ENCODE measurements around the gene ZIM2.
A peak's percentile ranks its signal among the peaks of the same experiment; 100 is the strongest.

Gene ZIM2

GRCh38 chr19:56810260-56810659 is 30.3 kb downstream of the ZIM2 start:
- no peak overlapping the region for H3K4me3 ChIP-seq (ENCODE audit: low read length)
- TF ChIP-seq, protein P1, sequence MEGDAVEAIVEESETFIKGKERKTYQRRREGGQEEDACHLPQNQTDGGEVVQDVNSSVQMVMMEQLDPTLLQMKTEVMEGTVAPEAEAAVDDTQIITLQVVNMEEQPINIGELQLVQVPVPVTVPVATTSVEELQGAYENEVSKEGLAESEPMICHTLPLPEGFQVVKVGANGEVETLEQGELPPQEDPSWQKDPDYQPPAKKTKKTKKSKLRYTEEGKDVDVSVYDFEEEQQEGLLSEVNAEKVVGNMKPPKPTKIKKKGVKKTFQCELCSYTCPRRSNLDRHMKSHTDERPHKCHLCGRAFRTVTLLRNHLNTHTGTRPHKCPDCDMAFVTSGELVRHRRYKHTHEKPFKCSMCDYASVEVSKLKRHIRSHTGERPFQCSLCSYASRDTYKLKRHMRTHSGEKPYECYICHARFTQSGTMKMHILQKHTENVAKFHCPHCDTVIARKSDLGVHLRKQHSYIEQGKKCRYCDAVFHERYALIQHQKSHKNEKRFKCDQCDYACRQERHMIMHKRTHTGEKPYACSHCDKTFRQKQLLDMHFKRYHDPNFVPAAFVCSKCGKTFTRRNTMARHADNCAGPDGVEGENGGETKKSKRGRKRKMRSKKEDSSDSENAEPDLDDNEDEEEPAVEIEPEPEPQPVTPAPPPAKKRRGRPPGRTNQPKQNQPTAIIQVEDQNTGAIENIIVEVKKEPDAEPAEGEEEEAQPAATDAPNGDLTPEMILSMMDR (conservative IDR thresholded peaks at IDR 0.05; ENCODE audit: low read depth, low read length): no peak
- DNase-seq (ENCODE audit: low read depth): no peak

GRCh38 chr19:56808717-56809392 is 31.7 kb downstream of the ZIM2 start:
- H3K4me3 ChIP-seq (ENCODE audit: low read length): no peak overlapping the region
- TF ChIP-seq, protein P1 (conservative IDR thresholded peaks at IDR 0.05; ENCODE audit: low read depth, low read length): no peak
- no peak for DNase-seq (ENCODE audit: low read depth)

- H3K4me3 ChIP-seq (ENCODE audit: low read length): no peak overlapping the region
- TF ChIP-seq, protein P1 (conservative IDR thresholded peaks at IDR 0.05; ENCODE audit: low read depth, low read length): no peak
- DNase-seq (ENCODE audit: low read depth): no peak
These were observed 33.9 kb downstream of the ZIM2 start for GRCh38 chr19:56806639-56807038.

- no peak for DNase-seq (ENCODE audit: low read depth)
- H3K4me3 ChIP-seq (ENCODE audit: low read length): no peak overlapping the region
- TF ChIP-seq, protein P1 (conservative IDR thresholded peaks at IDR 0.05; ENCODE audit: low read depth, low read length): no peak
These were observed 62.2 kb downstream of the ZIM2 start for GRCh38 chr19:56778351-56778750.

DNA sequence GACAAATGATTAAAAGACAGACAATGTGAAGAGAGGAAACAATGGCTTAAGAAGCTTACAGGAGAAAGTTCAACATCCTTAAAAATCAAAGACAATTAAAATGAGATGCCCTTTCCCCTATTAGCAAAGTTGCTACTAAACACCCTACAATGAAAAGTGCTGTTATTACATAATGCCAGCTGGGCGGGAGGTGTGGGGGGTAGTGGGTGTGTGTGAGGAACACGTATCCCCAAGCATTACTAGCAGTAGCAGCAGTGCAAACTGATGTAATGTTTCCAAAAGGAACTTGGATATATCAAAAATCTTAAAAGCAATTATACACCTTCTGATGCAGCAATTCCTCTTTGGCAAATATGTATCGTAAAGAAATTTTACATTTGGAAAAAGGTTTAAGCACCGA is 70.9 kb downstream of the ZIM2 start:
- DNase-seq (ENCODE audit: low read depth): no peak
- no peak overlapping the region for H3K4me3 ChIP-seq (ENCODE audit: low read length)
- TF ChIP-seq, protein P1 (conservative IDR thresholded peaks at IDR 0.05; ENCODE audit: low read depth, low read length): no peak

DNA sequence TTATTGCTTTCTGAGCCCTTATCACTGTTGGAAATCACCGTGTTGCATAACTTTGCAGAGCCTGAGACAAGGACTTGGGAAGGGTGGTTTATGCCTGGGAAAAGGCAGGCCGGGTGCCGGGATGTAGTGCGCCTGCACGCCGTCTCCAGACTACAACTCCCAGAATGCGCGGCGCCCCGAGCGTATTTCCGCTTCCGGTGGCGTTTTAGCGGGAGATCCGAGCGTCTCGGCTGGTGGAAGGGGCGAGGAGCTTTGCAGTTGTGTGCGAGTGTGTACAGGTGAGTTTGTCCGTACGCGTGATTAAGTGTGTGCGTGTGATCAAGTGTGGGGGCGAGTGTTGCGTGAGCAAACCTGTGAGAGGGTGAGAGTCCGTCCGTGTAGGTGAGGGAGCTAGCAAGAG is 75.4 kb downstream of the ZIM2 start:
- DNase-seq (ENCODE audit: low read depth): no peak
- TF ChIP-seq, protein P1 (conservative IDR thresholded peaks at IDR 0.05; ENCODE audit: low read depth, low read length): no peak
- H3K4me3 ChIP-seq (ENCODE audit: low read length): no peak overlapping the region

DNA sequence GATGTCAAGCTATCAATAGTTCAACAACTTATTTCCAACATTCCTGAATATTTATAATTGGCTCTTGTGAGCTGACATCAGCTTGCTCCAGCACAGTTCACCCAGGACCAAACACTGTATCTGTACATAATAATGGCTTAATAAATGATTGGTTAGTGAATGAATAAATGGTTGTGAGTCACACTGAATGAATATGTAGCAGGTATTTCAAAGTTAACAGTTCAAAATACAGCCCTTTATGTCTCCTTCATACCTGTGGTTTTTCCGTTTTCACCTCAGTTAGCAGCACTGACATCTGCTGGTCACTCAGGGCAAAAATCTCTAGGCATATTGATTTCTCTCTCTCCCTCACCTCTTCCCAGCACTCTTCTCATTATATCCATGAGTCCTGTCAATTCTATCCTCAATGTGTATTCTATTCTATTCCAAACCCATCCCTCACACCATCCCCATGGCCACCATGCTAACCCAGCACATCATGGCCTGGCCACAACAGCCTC is 76.3 kb downstream of the ZIM2 start:
- no peak overlapping the region for H3K4me3 ChIP-seq (ENCODE audit: low read length)
- TF ChIP-seq, protein P1 (conservative IDR thresholded peaks at IDR 0.05; ENCODE audit: low read depth, low read length): peak; percentile 7
- no peak for DNase-seq (ENCODE audit: low read depth)
